Measurements from ENCODE around the gene MAT2A. TPM values are rescaled to one million over a fixed set of nuclear protein-coding genes. Genes with fewer than 3 reads are reported as not detected.
A peak's percentile ranks its signal among the peaks of the same experiment; 100 is the strongest.

The MAT2A gene
- total and polyA plus RNA-seq, 9 of the 15 experiments (the other 6 are each of a cell fraction or from before 2014, with no cell fraction given) = 130 to 1,027 (median 240) TPM

- ChIA-PET CTCF (ENCODE audit: low intra/inter-chr PET ratio) (no interaction called here), POLR2A (interaction anchor here (0.6 to 2.7 kb wide), 5 partner anchors 11 to 52 kb away, joined by 3 to 25 read pairs (median 3); partner anchors contain the start of genes MAT2A, TMEM150A and VAMP8)
- ATAC-seq (no peak), FAIRE-seq (no peak), DNase-seq (ENCODE audit: extremely low read depth in 1 of 4, low spot score in 3 of 4) (no peak)
- Histone ChIP-seq H3K9me3 (replicated peaks; ENCODE audit: control insufficient read depth, insufficient read depth, low read depth, low read length) (no peaks in the 10 kb centered on the region), H4K20me1 (replicated peaks; ENCODE audit: control insufficient read depth, insufficient read depth, low read length) (no peaks in the 10 kb centered on the region), H3K36me3 (ENCODE audit: control insufficient read depth, insufficient read depth, low read length) (no peaks in the 10 kb centered on the region), H3K9me1 (ENCODE audit: control insufficient read depth, insufficient read depth, low read length) (peaks cover 6% of the 10 kb centered on the region), H3K4me1 (replicated peaks in 1 of 2; ENCODE audit: control insufficient read depth in 2 of 2, insufficient read depth in 2 of 2, low read length in 2 of 2) (peaks cover 31 to 34% of the 10 kb centered on the region in 2 experiments), H3K27me3 (ENCODE audit: control insufficient read depth in 2 of 2, insufficient read depth in 2 of 2, low read length in 2 of 2) (no peaks in the 10 kb centered on the region), H3K4me2 (ENCODE audit: insufficient read depth, low read length) (no peak overlapping the region), H3K27ac (ENCODE audit: extremely low read depth, low read depth, low read length) (no peak overlapping the region), H3K4me3 (no peak overlapping the region), H3K79me2 (ENCODE audit: control insufficient read depth, insufficient read depth, low read length) (peaks cover 9% of the 10 kb centered on the region; the same call in 2 of the 3 replicates), H3K9ac (ENCODE audit: insufficient read depth in 1 of 2, low read depth in 2 of 2, low read length in 2 of 2) (peak overlapping the region in 1 of 2 experiments; percentile 72; a peak in 1 of 4 replicates), H2AFZ (ENCODE audit: low read depth, low read length) (no peak overlapping the region)
- 63% methylated on average over 7 of the region's 7 CpGs for WGBS (ENCODE audit: insufficient coverage, low coverage, missing lambda C conversion rate)
- intact Hi-C loops (cut with micrococcal nuclease) = no loop called here
- BruUV-seq (replicated peaks) = no TSS peak
- in situ Hi-C loops (cut with MboI) = no loop called here
- TF ChIP-seq ZNF12 (CRISPR knock-in tag; IDR thresholded peaks at IDR 0.05) (no peak), KLF1 (tag; IDR thresholded peaks at IDR 0.05) (no peak), CTBP1 (IDR thresholded peaks at IDR 0.05; ENCODE audit: borderline replicate concordance) (no peak), ETV6 (IDR thresholded peaks at IDR 0.05; ENCODE audit: borderline replicate concordance in 1 of 2, low read depth in 2 of 2, low read length in 1 of 2) (no peak), ETV6 (CRISPR knock-in tag; IDR thresholded peaks at IDR 0.05; ENCODE audit: borderline replicate concordance) (no peak), ELF1 (tag; IDR thresholded peaks at IDR 0.05) (no peak), PRDM10 (IDR thresholded peaks at IDR 0.05; ENCODE audit: partially characterized antibody) (no peak), ZNF274 (IDR thresholded peaks at IDR 0.05; ENCODE audit: borderline replicate concordance, low read depth, low read length) (no peak), ZNF695 (CRISPR knock-in tag; IDR thresholded peaks at IDR 0.05) (no peak), TEAD4 (IDR thresholded peaks at IDR 0.05; ENCODE audit: low read length) (no peak), TEAD4 (CRISPR knock-in tag; IDR thresholded peaks at IDR 0.05; ENCODE audit: borderline replicate concordance) (no peak), PCBP1 (IDR thresholded peaks at IDR 0.05; ENCODE audit: low read depth, low read length, poor library complexity, severe bottlenecking) (no peak), ZKSCAN3 (CRISPR knock-in tag; IDR thresholded peaks at IDR 0.05) (no peak), TCF7 (IDR thresholded peaks at IDR 0.05; ENCODE audit: borderline replicate concordance) (no peak), ZNF224 (CRISPR knock-in tag; IDR thresholded peaks at IDR 0.05) (no peak)
Measured at GRCh38 chr2:85589982-85590791, 51.2 kb downstream of the MAT2A start.

All from K562 (cell line).